ENCODE data around the gene APOOL.
"Not testable (repeated sequence)": the region's sequence is repeated elsewhere in the genome, so short reads cannot be mapped to it uniquely, and the experiment has no call there.

The APOOL gene, protein sequence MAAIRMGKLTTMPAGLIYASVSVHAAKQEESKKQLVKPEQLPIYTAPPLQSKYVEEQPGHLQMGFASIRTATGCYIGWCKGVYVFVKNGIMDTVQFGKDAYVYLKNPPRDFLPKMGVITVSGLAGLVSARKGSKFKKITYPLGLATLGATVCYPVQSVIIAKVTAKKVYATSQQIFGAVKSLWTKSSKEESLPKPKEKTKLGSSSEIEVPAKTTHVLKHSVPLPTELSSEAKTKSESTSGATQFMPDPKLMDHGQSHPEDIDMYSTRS
- total RNA-seq, result 8.7 to 9.6 (median 9.3) reads per million in 3 donors

DNA sequence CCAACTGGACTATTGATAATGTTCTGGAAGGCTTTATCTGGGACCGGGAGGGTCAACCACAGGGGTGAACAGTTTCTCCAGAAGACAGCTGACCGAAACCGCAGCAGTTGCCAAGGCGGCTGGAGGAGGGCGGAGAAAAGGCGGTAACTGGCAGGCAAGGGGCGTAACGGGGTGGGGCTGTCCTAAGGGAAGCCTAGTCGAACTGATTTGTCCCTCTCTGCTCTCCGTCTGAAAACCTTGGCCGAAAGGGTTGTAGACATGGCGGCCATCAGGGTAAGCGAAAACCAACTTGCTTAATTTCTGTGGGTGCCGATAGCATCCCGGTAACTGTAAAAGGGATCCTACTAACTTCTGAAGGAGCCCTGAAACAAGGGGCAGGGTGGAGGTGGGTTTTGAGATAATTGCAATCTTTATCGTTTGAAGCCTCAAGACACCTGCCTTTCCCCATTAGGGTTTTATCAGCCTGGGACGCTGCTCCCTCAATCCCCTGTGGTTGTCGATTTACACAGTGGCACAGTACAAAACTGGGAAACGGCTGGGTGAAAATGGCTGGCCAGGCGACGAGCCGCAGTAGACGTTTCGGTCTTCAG is at the start of gene APOOL:
Gene APOOL (plus strand): TSS at position 223 of the 590 bp plus-strand sequence. CDS start 36 bp downstream, at position 259.
- Histone ChIP-seq H3K9me3 (ENCODE audit: control insufficient read depth, low read length) (no peaks in the 10 kb centered on the region), H3K27ac (ENCODE audit: insufficient read depth, low read length, poor library complexity, severe bottlenecking) (peak within 1 kb of the TSS; percentile 21), H3K4me3 (ENCODE audit: insufficient read depth, low read depth, low read length, poor library complexity, severe bottlenecking) (peak within 1 kb of the TSS; percentile 53), H3K36me3 (ENCODE audit: control insufficient read depth, insufficient read depth, low read length) (no peaks in the 10 kb centered on the region), H3K27me3 (replicated peaks; ENCODE audit: control insufficient read depth, insufficient read depth, low read length, poor library complexity, severe bottlenecking) (no peaks in the 10 kb centered on the region), H3K4me1 (ENCODE audit: control insufficient read depth, insufficient read depth, low read length, poor library complexity, severe bottlenecking) (no peaks in the 10 kb centered on the region)
- DNase-seq, result peak; percentile 51 to 63 (median 53)

DNA sequence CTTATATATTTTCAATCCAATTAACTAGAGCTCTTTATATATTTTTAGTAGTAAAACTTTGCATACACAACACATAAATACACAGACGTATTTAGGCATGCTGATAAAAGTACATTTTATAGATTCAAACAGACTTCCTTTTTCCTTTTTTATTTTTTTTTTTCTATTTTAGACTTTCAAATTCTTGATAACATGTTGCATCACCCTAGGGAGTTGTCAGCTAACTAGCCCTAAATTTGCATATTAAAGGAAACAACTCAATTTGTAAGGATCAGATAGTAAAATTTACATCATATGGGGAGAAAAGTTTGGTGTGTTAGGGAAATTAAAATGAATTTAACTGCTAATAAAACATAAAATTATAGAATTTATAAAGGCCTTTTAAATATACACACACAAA is 47.4 kb upstream of the APOOL start:
- Histone ChIP-seq H3K9me3 (ENCODE audit: control insufficient read depth, low read length) (no peaks in the 10 kb centered on the region), H3K4me1 (ENCODE audit: control insufficient read depth, insufficient read depth, low read length, poor library complexity, severe bottlenecking) (no peaks in the 10 kb centered on the region), H3K27ac (ENCODE audit: insufficient read depth, low read length, poor library complexity, severe bottlenecking) (no peak overlapping the region), H3K27me3 (replicated peaks; ENCODE audit: control insufficient read depth, insufficient read depth, low read length, poor library complexity, severe bottlenecking) (no peaks in the 10 kb centered on the region), H3K4me3 (ENCODE audit: insufficient read depth, low read depth, low read length, poor library complexity, severe bottlenecking) (no peak overlapping the region), H3K36me3 (ENCODE audit: control insufficient read depth, insufficient read depth, low read length) (no peaks in the 10 kb centered on the region)
- DNase-seq, result no peak

DNA sequence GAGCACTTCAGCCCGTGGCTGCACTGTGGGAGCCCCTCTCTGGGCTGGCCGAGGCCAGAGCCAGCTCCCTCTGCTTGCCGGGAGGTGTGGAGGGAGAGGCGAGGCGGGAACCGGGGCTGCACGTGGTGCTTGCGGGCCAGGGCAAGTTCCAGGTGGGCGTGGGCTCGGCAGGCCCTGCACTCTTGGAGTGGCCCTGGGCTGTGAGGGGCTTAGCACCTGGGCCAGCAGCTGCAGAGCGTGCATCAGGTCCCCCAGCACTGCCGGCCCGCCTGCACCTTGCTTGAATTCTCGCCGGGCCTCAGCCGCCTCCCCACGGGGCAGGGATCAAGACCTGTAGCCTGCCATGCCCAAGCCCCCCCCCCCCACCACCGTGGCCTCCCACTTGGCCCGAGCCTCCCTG is 28.9 kb upstream of the APOOL start:
- Histone ChIP-seq H3K27ac (ENCODE audit: insufficient read depth, low read length, poor library complexity, severe bottlenecking) (no peak overlapping the region), H3K36me3 (ENCODE audit: control insufficient read depth, insufficient read depth, low read length) (no peaks in the 10 kb centered on the region), H3K4me1 (ENCODE audit: control insufficient read depth, insufficient read depth, low read length, poor library complexity, severe bottlenecking) (no peaks in the 10 kb centered on the region), H3K27me3 (replicated peaks; ENCODE audit: control insufficient read depth, insufficient read depth, low read length, poor library complexity, severe bottlenecking) (no peaks in the 10 kb centered on the region), H3K4me3 (ENCODE audit: insufficient read depth, low read depth, low read length, poor library complexity, severe bottlenecking) (no peak overlapping the region), H3K9me3 (ENCODE audit: control insufficient read depth, low read length) (no peaks in the 10 kb centered on the region)
- DNase-seq, result no peak

DNA sequence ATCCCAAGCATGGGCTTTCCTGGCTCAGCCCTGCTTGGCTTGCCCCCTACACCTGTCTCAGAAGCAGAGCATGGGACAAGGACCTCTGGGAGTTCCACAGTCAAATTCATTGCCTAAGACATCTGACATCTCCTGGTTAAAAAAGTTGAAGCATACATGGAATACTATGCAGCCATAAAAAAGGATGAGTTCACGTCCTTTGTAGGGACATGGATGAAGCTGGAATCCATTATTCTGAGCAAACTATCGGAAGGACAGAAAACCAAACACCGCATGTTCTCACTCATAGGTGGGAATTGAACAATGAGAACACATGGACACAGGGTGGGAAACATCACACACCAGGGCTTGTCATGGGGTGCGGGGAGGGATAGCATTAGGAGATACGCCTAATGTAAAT is 11.9 kb upstream of the APOOL start:
- not testable (repeated sequence) for H3K9me3 ChIP-seq (ENCODE audit: control insufficient read depth, low read length); H3K36me3 ChIP-seq (ENCODE audit: control insufficient read depth, insufficient read depth, low read length); H3K4me3 ChIP-seq (ENCODE audit: insufficient read depth, low read depth, low read length, poor library complexity, severe bottlenecking); H3K4me1 ChIP-seq (ENCODE audit: control insufficient read depth, insufficient read depth, low read length, poor library complexity, severe bottlenecking); H3K27ac ChIP-seq (ENCODE audit: insufficient read depth, low read length, poor library complexity, severe bottlenecking); H3K27me3 ChIP-seq (replicated peaks; ENCODE audit: control insufficient read depth, insufficient read depth, low read length, poor library complexity, severe bottlenecking); DNase-seq

DNA sequence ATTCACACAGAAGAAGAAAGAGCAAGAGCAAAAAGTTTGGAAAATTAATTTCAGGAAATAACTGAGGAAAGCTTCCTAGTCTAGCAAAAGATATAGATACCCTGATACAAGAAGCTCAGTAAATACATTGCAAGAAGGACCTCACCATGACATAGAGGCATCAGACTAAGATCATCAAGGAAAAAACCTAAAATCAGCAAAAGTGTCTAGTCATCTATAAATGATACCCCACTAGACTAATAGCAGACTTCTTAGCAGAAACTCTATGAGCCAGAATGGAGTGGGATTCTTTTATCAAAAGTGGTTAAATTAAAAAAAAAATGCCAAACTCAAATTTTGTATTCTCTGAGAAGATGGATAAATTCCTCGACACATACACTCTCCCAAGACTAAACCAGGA is 10.5 kb upstream of the APOOL start:
- no peak overlapping the region for H3K4me3 ChIP-seq (ENCODE audit: insufficient read depth, low read depth, low read length, poor library complexity, severe bottlenecking)
- H3K27ac ChIP-seq (ENCODE audit: insufficient read depth, low read length, poor library complexity, severe bottlenecking), result no peak overlapping the region
- H3K9me3 ChIP-seq (ENCODE audit: control insufficient read depth, low read length), result no peaks in the 10 kb centered on the region
- DNase-seq, result no peak
- no peaks in the 10 kb centered on the region for H3K27me3 ChIP-seq (replicated peaks; ENCODE audit: control insufficient read depth, insufficient read depth, low read length, poor library complexity, severe bottlenecking)
- no peaks in the 10 kb centered on the region for H3K36me3 ChIP-seq (ENCODE audit: control insufficient read depth, insufficient read depth, low read length)
- H3K4me1 ChIP-seq (ENCODE audit: control insufficient read depth, insufficient read depth, low read length, poor library complexity, severe bottlenecking), result no peaks in the 10 kb centered on the region

DNA sequence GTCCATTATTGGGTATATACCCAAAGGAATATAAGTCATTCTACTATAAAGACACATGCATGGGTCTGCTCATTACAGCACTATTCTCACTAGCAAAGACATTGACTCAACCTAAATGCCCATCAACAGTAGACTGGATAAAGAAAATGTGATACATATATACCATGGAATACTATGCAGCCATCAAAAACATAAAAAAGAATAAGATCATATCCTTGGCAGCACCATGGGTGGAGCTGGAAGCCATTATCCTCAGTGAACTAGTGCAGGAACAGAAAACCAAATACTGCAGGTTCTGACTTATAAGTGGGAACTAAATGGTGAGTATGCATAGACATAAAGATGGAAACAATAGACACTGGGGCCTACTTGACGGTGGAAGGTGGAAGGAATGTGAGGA is 2.3 kb upstream of the APOOL start:
- Histone ChIP-seq H3K4me3 (ENCODE audit: insufficient read depth, low read depth, low read length, poor library complexity, severe bottlenecking) (no peak overlapping the region), H3K36me3 (ENCODE audit: control insufficient read depth, insufficient read depth, low read length) (no peaks in the 10 kb centered on the region), H3K4me1 (ENCODE audit: control insufficient read depth, insufficient read depth, low read length, poor library complexity, severe bottlenecking) (no peaks in the 10 kb centered on the region), H3K27ac (ENCODE audit: insufficient read depth, low read length, poor library complexity, severe bottlenecking) (no peak overlapping the region), H3K27me3 (replicated peaks; ENCODE audit: control insufficient read depth, insufficient read depth, low read length, poor library complexity, severe bottlenecking) (no peaks in the 10 kb centered on the region), H3K9me3 (ENCODE audit: control insufficient read depth, low read length) (no peaks in the 10 kb centered on the region)
- DNase-seq, result no peak

DNA sequence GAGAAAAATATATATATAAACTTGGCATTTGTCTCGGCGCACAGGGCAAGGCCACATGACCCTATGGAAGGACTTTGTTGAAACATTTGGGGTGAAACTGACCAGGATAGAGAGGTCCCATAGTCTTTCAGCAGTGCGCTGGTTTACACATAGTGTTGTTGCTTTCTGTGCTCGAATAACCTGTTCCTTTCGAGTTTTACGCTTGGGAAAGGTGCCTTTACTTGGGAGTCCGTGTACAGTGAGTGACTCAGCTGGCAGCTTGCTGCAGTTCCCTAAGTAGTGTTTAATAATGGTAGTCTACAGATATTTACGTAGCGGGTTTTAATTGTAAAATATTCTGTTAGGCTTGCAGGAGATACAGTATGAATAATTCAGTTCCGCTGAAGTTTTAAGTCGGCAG is 578 bp downstream of the APOOL start:
- H3K4me3 ChIP-seq (ENCODE audit: insufficient read depth, low read depth, low read length, poor library complexity, severe bottlenecking), result peak overlapping the region; percentile 53
- no peaks in the 10 kb centered on the region for H3K27me3 ChIP-seq (replicated peaks; ENCODE audit: control insufficient read depth, insufficient read depth, low read length, poor library complexity, severe bottlenecking)
- no peaks in the 10 kb centered on the region for H3K36me3 ChIP-seq (ENCODE audit: control insufficient read depth, insufficient read depth, low read length)
- no peaks in the 10 kb centered on the region for H3K4me1 ChIP-seq (ENCODE audit: control insufficient read depth, insufficient read depth, low read length, poor library complexity, severe bottlenecking)
- H3K9me3 ChIP-seq (ENCODE audit: control insufficient read depth, low read length), result no peaks in the 10 kb centered on the region
- no peak for DNase-seq
- H3K27ac ChIP-seq (ENCODE audit: insufficient read depth, low read length, poor library complexity, severe bottlenecking), result peak overlapping the region; percentile 21

DNA sequence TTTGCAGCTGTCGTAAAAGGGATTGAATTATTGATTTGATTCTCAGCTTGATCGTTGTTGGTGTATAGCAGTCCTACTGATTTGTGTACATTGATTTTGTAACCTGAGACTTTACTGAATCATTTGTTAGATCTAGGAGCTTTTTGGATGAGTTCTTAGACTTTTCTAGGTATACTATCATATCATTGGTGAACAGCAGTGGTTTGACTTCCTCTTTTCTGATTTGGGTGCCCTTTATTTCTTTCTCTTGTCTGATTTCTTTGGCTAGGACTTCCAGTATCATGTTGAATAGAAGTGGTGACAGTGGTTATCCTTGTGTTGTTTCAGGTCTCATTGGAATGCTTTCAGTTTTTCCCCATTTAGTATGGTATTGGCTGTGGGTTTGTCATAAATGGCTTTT is 8.4 kb downstream of the APOOL start:
- H3K27ac ChIP-seq (ENCODE audit: insufficient read depth, low read length, poor library complexity, severe bottlenecking), result no peak overlapping the region
- H3K9me3 ChIP-seq (ENCODE audit: control insufficient read depth, low read length), result no peaks in the 10 kb centered on the region
- H3K36me3 ChIP-seq (ENCODE audit: control insufficient read depth, insufficient read depth, low read length), result no peaks in the 10 kb centered on the region
- no peak overlapping the region for H3K4me3 ChIP-seq (ENCODE audit: insufficient read depth, low read depth, low read length, poor library complexity, severe bottlenecking)
- H3K27me3 ChIP-seq (replicated peaks; ENCODE audit: control insufficient read depth, insufficient read depth, low read length, poor library complexity, severe bottlenecking), result no peaks in the 10 kb centered on the region
- no peak for DNase-seq
- H3K4me1 ChIP-seq (ENCODE audit: control insufficient read depth, insufficient read depth, low read length, poor library complexity, severe bottlenecking), result no peaks in the 10 kb centered on the region

DNA sequence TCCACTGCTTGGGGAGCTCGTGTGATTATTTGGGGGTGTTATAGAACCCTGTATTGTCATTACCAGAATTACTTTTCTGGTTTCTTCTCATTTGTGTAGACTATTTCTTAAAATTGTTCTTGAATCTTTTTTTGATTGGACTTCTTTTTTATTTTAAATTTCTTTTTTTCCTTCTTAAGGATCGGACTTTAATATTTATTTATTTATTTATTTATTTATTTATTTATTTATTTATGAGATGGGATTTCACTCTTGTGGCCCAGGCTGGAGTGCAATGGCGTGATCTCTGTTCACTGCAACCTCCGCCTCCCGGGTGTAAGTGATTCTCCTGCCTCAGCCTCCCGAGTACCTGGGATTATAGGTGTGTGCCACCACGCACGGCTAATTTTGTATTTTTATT is 11.7 kb downstream of the APOOL start:
- not testable (repeated sequence) for H3K4me1 ChIP-seq (ENCODE audit: control insufficient read depth, insufficient read depth, low read length, poor library complexity, severe bottlenecking); H3K9me3 ChIP-seq (ENCODE audit: control insufficient read depth, low read length); H3K27me3 ChIP-seq (replicated peaks; ENCODE audit: control insufficient read depth, insufficient read depth, low read length, poor library complexity, severe bottlenecking); H3K27ac ChIP-seq (ENCODE audit: insufficient read depth, low read length, poor library complexity, severe bottlenecking); H3K36me3 ChIP-seq (ENCODE audit: control insufficient read depth, insufficient read depth, low read length); DNase-seq; H3K4me3 ChIP-seq (ENCODE audit: insufficient read depth, low read depth, low read length, poor library complexity, severe bottlenecking)

DNA sequence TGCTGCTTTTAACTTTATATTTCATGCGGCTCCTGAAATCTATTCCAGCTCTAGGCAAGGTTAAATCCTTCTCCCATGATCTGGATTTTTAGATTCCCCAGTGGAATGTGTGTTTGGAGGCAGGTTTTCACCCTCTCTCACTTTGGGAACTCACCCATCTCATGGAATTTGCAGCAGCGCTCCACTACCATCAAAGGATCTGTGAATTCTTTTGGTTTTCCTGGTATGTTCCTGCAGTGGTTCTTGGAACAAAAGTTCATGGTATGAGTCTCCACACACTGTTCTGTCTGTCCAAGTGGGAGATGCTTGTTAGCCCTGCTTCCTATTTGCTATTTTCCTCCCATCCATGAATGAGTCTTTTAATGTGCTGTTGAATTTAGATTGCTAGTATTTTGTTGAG is 14.0 kb downstream of the APOOL start:
- no peaks in the 10 kb centered on the region for H3K9me3 ChIP-seq (ENCODE audit: control insufficient read depth, low read length)
- H3K27me3 ChIP-seq (replicated peaks; ENCODE audit: control insufficient read depth, insufficient read depth, low read length, poor library complexity, severe bottlenecking), result no peaks in the 10 kb centered on the region
- H3K4me1 ChIP-seq (ENCODE audit: control insufficient read depth, insufficient read depth, low read length, poor library complexity, severe bottlenecking), result no peaks in the 10 kb centered on the region
- H3K4me3 ChIP-seq (ENCODE audit: insufficient read depth, low read depth, low read length, poor library complexity, severe bottlenecking), result no peak overlapping the region
- no peaks in the 10 kb centered on the region for H3K36me3 ChIP-seq (ENCODE audit: control insufficient read depth, insufficient read depth, low read length)
- H3K27ac ChIP-seq (ENCODE audit: insufficient read depth, low read length, poor library complexity, severe bottlenecking), result no peak overlapping the region
- no peak for DNase-seq
